Right ventricle myocardium inferior (tissue), 1 donor: Measurements from ENCODE around the gene COL24A1. TPM values are rescaled to one million over a fixed set of nuclear protein-coding genes. Genes with fewer than 3 reads are reported as not detected.
"Not testable (repeated sequence)": the region's sequence is repeated elsewhere in the genome, so short reads cannot be mapped to it uniquely, and the experiment has no call there.

Experiments used
- ATAC-seq: fragments of 200-7000 bp; cut with Tn5 transposase; one replicate; pipeline ENCODE4 v1.9.1; 2020; ENCODE audit warnings: mild to moderate bottlenecking, moderate library complexity
- DNase-seq: peaks from one replicate; pipeline ENCODE4 v3.0.0; 2021; ENCODE audit errors: missing footprints
- intact Hi-C: fragments of 100-400 bp; cut with DNase I; formaldehyde crosslinking; loops from one replicate; pipeline ENCODE4 v1.11.0; 2022
- total RNA-seq: library from RNA; stranded (reverse); fragmentation: NEBNext Ultra II Directional; extraction: Animal tissue kit (Norgen Biotek cat#: 25700); gene quantifications from one replicate; pipeline ENCODE4 v1.2.1, GENCODE V29; 2021
- donor health status: DM: no; HTN: yes; CAD: no; lungs with severe emphysema.

Gene COL24A1
- total RNA-seq, 1 donor from 2014 or later = 1.6 TPM

GRCh38 chr1:85777021-85777420 is 379.6 kb downstream of the COL24A1 start:
- DNase-seq, ATAC-seq, intact Hi-C loops: not testable (repeated sequence)

- ATAC-seq = no peak
- DNase-seq = no peak
- intact Hi-C loops = no loop called here
Measured at GRCh38 chr1:85762804-85763203, 393.8 kb downstream of the COL24A1 start.

- intact Hi-C loops = no loop called here
- no peak for DNase-seq
- no peak for ATAC-seq
Measured at GRCh38 chr1:85756864-85757263, 399.7 kb downstream of the COL24A1 start.

GRCh38 chr1:85748120-85748519 is 408.5 kb downstream of the COL24A1 start:
- no peak for ATAC-seq

GRCh38 chr1:85746777-85747176 is 409.8 kb downstream of the COL24A1 start:
- ATAC-seq = no peak
- intact Hi-C loops = no loop called here
- DNase-seq = no peak

More at GRCh38 chr1:85748120-85748519, 408.5 kb downstream of the COL24A1 start:
- no peak for DNase-seq
- intact Hi-C loops = no loop called here

- ATAC-seq = no peak
- DNase-seq = no peak
- intact Hi-C loops = no loop called here
Measured at GRCh38 chr1:85743814-85744213, 412.8 kb downstream of the COL24A1 start.

- intact Hi-C loops = no loop called here
- DNase-seq = no peak
- no peak for ATAC-seq
Measured at GRCh38 chr1:85734931-85735330, 421.6 kb downstream of the COL24A1 start.

GRCh38 chr1:85718678-85719340 is 437.8 kb downstream of the COL24A1 start:
- no peak for DNase-seq
- ATAC-seq = no peak
- intact Hi-C loops = no loop called here

- ATAC-seq, DNase-seq, intact Hi-C loops: not testable (repeated sequence)
Measured at GRCh38 chr1:85714418-85715114, 442.0 kb downstream of the COL24A1 start.

- ATAC-seq (no peak), DNase-seq (no peak)
- intact Hi-C loops = loop anchor here (5.0 kb wide), 1 partner anchor 127 kb away; the partner anchor contains the start of gene CCN1
Measured at GRCh38 chr1:85708829-85709227, 447.7 kb downstream of the COL24A1 start.

GRCh38 chr1:85707990-85708828 is 448.4 kb downstream of the COL24A1 start, which contains the start of gene ZNHIT6:
ZNHIT6 (minus strand) TSS chr1:85708433; CDS start chr1:85708284, 149 bp downstream.
- intact Hi-C loops = loop anchor here (5.0 kb wide), 1 partner anchor 126 kb away; the partner anchor contains the start of gene CCN1
- ATAC-seq (peak; percentile 98), DNase-seq (peak; percentile 92)

- intact Hi-C loops = loop anchor here (5.0 kb wide), 1 partner anchor 125 kb away; the partner anchor contains the start of gene CCN1
- DNase-seq = no peak
Measured at GRCh38 chr1:85707267-85707989, 449.1 kb downstream of the COL24A1 start.

GRCh38 chr1:85705940-85706339 is 450.6 kb downstream of the COL24A1 start:
- intact Hi-C loops = loop anchor here (5.0 kb wide), 1 partner anchor 124 kb away; the partner anchor contains the start of gene CCN1
- DNase-seq (no peak), ATAC-seq (no peak)

More at GRCh38 chr1:85707267-85707989, 449.1 kb downstream of the COL24A1 start:
- ATAC-seq = no peak

- no peak for DNase-seq
- intact Hi-C loops = no loop called here
- ATAC-seq = no peak
Measured at GRCh38 chr1:85700422-85700821, 456.1 kb downstream of the COL24A1 start.

- intact Hi-C loops = loop anchor here (10.0 kb wide), 1 partner anchor 293 kb away; no protein-coding TSS in a partner anchor
- ATAC-seq (peak; percentile 44), DNase-seq (no peak)
Measured at GRCh38 chr1:85697895-85698294, 458.7 kb downstream of the COL24A1 start.

GRCh38 chr1:85692730-85693314 is 463.8 kb downstream of the COL24A1 start:
- intact Hi-C loops = loop anchor here (2.0 to 10.0 kb wide), 5 partner anchors 86 to 384 kb away; partner anchors contain the start of gene CCN1
- ATAC-seq (no peak), DNase-seq (no peak)

- intact Hi-C loops = loop anchor here (5.0 to 10.0 kb wide), 3 partner anchors 83 to 285 kb away; no protein-coding TSS in a partner anchor
- no peak for ATAC-seq
Measured at GRCh38 chr1:85689775-85690404, 466.7 kb downstream of the COL24A1 start.

More at GRCh38 chr1:85689775-85690404, 466.7 kb downstream of the COL24A1 start:
- no peak for DNase-seq
